Parathyroid adenoma (tissue), 2 donors: ENCODE data around the gene BANF1.

ENCODE experiments used
- H2AFZ ChIP-seq: fragments of 300-600 bp; sonication (generic); one replicate; pipeline ENCODE4 v1.7.0; 2017; ENCODE audit warnings: antibody characterized with exemption, mild to moderate bottlenecking
- H3K27ac ChIP-seq: fragments of 300-600 bp; sonication (generic); one replicate; pipeline ENCODE4 v1.7.0; 2017
- H3K27me3 ChIP-seq: fragments of 300-600 bp; sonication (generic); one replicate; pipeline ENCODE4 v1.7.0; 2017; ENCODE audit warnings: low read length; ENCODE audit not compliant: control insufficient read depth, insufficient read depth
- H3K36me3 ChIP-seq: fragments of 300-600 bp; sonication (generic); one replicate; pipeline ENCODE4 v1.7.0; 2017; ENCODE audit warnings: low read length; ENCODE audit not compliant: control insufficient read depth, insufficient read depth
- H3K4me1 ChIP-seq: fragments of 300-600 bp; sonication (generic); one replicate; pipeline ENCODE4 v1.7.0; 2017; ENCODE audit warnings: control low read depth
- H3K4me2 ChIP-seq: fragments of 300-600 bp; sonication (generic); one replicate; pipeline ENCODE4 v1.7.0; 2017; ENCODE audit warnings: low read length
- H3K4me3 ChIP-seq: fragments of 300-600 bp; sonication (generic); one replicate; pipeline ENCODE4 v1.7.0; 2017; ENCODE audit warnings: low read depth, low read length
- H3K79me2 ChIP-seq: fragments of 300-600 bp; sonication (generic); one replicate; pipeline ENCODE4 v1.7.0; 2017; ENCODE audit warnings: control low read depth
- H3K9ac ChIP-seq: fragments of 300-600 bp; sonication (generic); one replicate; pipeline ENCODE4 v1.7.0; 2017; ENCODE audit warnings: mild to moderate bottlenecking
- H3K9me3 ChIP-seq: fragments of 300-600 bp; sonication (generic); one replicate; pipeline ENCODE4 v1.7.0; 2017; ENCODE audit warnings: low read length; ENCODE audit not compliant: control insufficient read depth
- CTCF ChIP-seq: fragments of 300-600 bp; sonication (generic); IDR thresholded peaks from one replicate; pipeline ENCODE4 v1.7.0; 2017; ENCODE audit warnings: antibody characterized with exemption, mild to moderate bottlenecking
- donor health status: primary hyperparathyroidism.

BANF1 gene

DNA sequence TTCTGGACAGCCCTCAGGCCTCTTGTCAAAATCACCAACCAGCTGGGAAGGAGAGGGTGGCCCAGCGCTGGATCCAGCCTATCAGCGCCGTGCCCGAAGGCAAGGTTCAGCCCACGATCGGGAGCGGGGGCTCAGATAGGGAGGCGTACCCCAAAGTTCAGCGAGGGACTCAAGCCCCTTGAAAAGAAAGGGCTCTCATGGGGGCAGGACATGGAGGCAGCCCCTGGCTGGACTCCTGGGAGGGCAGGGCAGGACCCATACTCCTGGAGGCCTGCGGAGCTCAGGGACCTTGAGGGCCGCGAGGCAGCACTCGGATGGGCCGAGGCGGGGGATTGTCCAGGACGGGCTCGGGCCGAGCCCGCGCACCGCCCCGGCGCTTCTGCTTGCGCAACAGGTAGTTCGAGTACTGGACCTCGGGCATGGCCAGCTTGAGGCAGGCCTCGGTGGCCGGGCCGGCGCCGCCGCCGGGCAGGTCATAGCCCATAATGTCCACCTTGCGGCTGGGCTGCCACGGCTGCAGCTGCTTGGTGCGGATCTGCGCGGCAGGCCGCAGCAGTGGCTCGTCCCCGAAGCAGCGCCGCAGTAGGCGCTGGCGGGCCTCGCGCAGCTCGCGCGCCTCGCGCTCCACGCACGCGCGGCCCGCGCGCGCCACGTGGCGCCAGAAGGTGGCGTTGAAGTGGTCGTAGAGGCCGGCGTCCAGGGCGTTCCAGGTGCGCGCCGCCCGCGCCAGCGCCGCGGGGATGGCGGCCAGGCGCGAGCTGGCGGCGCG is 40.1 kb downstream of the BANF1 start:
- no peaks in the 10 kb centered on the region for H3K9me3 ChIP-seq
- H3K27me3 ChIP-seq: no peaks in the 10 kb centered on the region
- no peaks in the 10 kb centered on the region for H3K79me2 ChIP-seq
- TF ChIP-seq CTCF: no peak
- H3K4me1 ChIP-seq: peaks cover 11% of the 10 kb centered on the region
- no peak overlapping the region for H2AFZ ChIP-seq
- no peak overlapping the region for H3K4me2 ChIP-seq
- H3K27ac ChIP-seq: no peak overlapping the region
- H3K9ac ChIP-seq: no peak overlapping the region
- no peak overlapping the region for H3K4me3 ChIP-seq
- no peaks in the 10 kb centered on the region for H3K36me3 ChIP-seq

DNA sequence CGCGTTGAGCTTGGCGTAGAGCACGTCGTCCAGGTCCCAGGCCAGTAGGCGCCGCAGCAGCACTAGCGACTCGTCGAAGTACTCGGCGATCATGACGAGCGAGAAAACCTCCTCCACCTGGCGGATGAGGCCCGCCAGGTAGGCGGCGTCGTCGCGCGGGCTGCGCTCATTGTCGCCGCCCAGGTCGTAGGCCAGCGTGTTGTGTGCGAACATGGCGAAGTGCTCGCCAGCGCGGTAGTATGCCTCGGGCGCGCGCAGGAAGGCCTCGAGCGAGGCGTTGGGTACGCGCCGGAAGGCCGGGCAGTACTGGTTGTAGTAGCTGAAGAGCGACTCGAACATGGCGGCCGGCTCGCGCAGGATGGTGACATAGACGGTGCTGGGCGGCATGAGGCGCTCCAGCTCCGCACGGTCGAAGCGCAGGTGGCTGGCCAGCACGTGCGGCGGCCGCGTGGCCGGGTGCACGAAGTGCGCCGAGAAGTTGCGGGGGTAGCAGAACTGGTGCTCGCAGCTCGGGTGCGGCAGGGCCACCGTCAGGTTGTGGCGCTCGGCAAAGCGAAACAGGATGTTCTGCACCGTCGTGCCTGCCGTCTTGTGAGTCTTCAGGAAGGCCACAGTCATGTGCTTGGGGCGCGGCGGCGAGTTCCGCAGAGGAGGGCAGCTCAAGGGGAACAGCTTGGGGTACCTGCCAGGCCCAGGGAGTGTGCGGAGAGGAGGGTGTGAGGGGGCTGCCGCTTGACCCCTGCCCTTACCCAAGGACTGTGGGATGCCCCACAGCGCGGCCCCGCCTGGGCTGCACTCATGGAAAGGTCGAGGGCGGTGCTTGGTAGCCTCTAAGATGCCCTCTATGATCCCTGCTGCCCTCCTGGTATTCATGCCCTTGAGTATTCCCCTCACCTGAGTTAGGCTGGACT is 40.9 kb downstream of the BANF1 start:
- H3K4me2 ChIP-seq: no peak overlapping the region
- peaks cover 14% of the 10 kb centered on the region for H3K4me1 ChIP-seq
- H3K9ac ChIP-seq: no peak overlapping the region
- H2AFZ ChIP-seq: no peak overlapping the region
- H3K4me3 ChIP-seq: no peak overlapping the region
- no peaks in the 10 kb centered on the region for H3K36me3 ChIP-seq
- no peaks in the 10 kb centered on the region for H3K9me3 ChIP-seq
- no peak for TF ChIP-seq CTCF
- no peak overlapping the region for H3K27ac ChIP-seq
- no peaks in the 10 kb centered on the region for H3K79me2 ChIP-seq
- no peaks in the 10 kb centered on the region for H3K27me3 ChIP-seq

GRCh38 chr11:66044757-66045156 is 42.5 kb downstream of the BANF1 start:
- Histone ChIP-seq H3K9ac (no peak overlapping the region), H2AFZ (no peak overlapping the region), H3K27ac (no peak overlapping the region), H3K4me2 (peak overlapping the region; percentile 22), H3K27me3 (no peaks in the 10 kb centered on the region), H3K79me2 (no peaks in the 10 kb centered on the region), H3K4me1 (peaks cover 14% of the 10 kb centered on the region), H3K4me3 (no peak overlapping the region), H3K36me3 (no peaks in the 10 kb centered on the region), H3K9me3 (no peaks in the 10 kb centered on the region)
- TF ChIP-seq CTCF: no peak

DNA sequence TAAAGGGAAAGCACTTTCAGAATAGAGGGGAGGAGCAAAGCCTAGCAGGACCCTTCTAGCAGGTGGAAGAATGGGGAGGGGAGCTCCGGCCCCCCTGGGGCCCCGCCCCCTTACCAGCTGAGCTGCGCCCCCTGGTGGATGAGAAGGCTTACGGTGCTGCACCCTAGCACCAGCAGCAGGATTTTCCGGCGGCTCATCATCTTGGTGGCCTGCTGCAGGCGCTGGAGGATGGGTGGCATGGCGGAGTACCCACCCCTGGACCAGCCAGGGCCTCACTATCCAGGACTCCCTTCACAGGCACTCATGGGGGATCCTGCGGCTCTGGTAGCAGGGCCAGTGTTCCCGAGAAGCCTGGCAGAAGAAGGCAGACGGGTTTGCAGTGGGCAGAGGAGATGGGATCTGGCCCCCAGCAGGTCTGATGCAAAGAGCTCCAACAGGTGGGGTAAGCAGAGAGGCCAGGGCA is 42.9 kb downstream of the BANF1 start:
- Histone ChIP-seq H3K4me2 (peak overlapping the region; percentile 22), H3K27me3 (no peaks in the 10 kb centered on the region), H3K9me3 (no peaks in the 10 kb centered on the region), H3K36me3 (no peaks in the 10 kb centered on the region), H3K4me3 (no peak overlapping the region), H2AFZ (no peak overlapping the region), H3K27ac (no peak overlapping the region), H3K79me2 (no peaks in the 10 kb centered on the region), H3K9ac (no peak overlapping the region), H3K4me1 (peaks cover 14% of the 10 kb centered on the region)
- TF ChIP-seq CTCF: peak; percentile 73
